GM23338 (cell line): ENCODE data around the gene ASS1.

Experiments used
- CREB1 ChIP-seq: fragments of 250-450 bp; sonication (Bioruptor Pico); IDR thresholded peaks from 2 replicates; pipeline ENCODE4 v1.5.0; 2020; ENCODE audit warnings: low read depth, mild to moderate bottlenecking, moderate library complexity
- EZH2 ChIP-seq: fragments of 200-600 bp; sonication (generic); IDR thresholded peaks from one replicate; pipeline ENCODE4 v1.8.0; 2017; ENCODE audit warnings: antibody characterized with exemption, mild to moderate bottlenecking, low read depth; ENCODE audit not compliant: unreplicated experiment
- ZNF114 ChIP-seq: fragments of 250-450 bp; sonication (Bioruptor Pico); IDR thresholded peaks from 2 replicates; pipeline ENCODE4 v1.5.0; 2020; ENCODE audit warnings: mild to moderate bottlenecking, moderate library complexity
- TF ChIP-seq, protein P1 (sequence below), 2 experiments: fragments of 200-600 bp in 1 of 2; sonication (generic) in 1 of 2; conservative IDR thresholded peaks; 2 replicates each; pipeline versions ENCODE4 v1.5.1 to v1.6.1; 2016 to 2017; ENCODE audit warnings: antibody characterized with exemption in 2 of 2, low read depth in 2 of 2, mild to moderate bottlenecking in 2 of 2, moderate library complexity in 1 of 2

DNA sequence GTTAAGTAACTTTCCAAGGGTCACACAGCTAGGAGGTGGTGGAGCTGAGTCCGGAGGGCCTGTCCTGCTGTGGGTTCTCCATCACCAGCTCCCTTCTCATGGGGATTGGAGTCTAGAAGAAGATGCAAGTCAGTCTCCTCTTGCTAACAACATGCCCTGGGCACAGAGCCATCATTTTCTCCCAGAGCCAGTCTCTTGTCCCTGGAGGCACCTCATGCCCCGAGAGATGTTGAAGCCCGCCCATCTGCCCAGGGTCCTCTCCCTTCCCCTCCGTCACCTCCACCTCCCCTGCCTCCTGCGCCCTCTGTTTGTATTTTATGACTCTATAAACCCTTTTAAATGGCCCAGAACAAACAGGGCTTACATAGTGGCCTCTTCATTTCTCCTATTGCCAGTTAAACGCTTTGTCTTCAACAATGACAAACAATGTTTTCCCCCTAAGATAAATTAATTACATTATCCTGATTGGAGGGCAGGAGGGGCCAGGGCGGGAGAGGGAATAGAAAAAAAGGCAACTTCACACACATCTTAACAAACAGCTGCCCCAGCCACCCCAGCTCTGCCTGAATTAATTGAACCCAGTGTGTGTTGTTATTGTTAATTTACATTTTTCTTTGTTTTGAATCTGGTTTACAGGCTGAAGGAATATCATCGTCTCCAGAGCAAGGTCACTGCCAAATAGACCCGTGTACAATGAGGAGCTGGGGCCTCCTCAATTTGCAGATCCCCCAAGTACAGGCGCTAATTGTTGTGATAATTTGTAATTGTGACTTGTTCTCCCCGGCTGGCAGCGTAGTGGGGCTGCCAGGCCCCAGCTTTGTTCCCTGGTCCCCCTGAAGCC, 55.8 kb downstream of the ASS1 start:
- TF ChIP-seq, protein P1, sequence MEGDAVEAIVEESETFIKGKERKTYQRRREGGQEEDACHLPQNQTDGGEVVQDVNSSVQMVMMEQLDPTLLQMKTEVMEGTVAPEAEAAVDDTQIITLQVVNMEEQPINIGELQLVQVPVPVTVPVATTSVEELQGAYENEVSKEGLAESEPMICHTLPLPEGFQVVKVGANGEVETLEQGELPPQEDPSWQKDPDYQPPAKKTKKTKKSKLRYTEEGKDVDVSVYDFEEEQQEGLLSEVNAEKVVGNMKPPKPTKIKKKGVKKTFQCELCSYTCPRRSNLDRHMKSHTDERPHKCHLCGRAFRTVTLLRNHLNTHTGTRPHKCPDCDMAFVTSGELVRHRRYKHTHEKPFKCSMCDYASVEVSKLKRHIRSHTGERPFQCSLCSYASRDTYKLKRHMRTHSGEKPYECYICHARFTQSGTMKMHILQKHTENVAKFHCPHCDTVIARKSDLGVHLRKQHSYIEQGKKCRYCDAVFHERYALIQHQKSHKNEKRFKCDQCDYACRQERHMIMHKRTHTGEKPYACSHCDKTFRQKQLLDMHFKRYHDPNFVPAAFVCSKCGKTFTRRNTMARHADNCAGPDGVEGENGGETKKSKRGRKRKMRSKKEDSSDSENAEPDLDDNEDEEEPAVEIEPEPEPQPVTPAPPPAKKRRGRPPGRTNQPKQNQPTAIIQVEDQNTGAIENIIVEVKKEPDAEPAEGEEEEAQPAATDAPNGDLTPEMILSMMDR (conservative IDR thresholded peaks at IDR 0.05; ENCODE audit: low read depth in 2 of 2), result no peak
- TF ChIP-seq CREB1 (CRISPR knock-in tag) (no peak), EZH2 (no peak), ZNF114 (CRISPR knock-in tag) (no peak)
